ENCODE measurements around the gene GGT1.
"Not testable (repeated sequence)": the region's sequence is repeated elsewhere in the genome, so short reads cannot be mapped to it uniquely, and the experiment has no call there.

The GGT1 gene

GRCh38 chr22:24591286-24591830 lies 11.6 kb upstream of the GGT1 start:
- no peaks in the 10 kb centered on the region for H3K36me3 ChIP-seq (ENCODE audit: insufficient read depth, low read length)
- no peak overlapping the region for H3K27ac ChIP-seq (ENCODE audit: low read depth, low read length)
- no peaks in the 10 kb centered on the region for H3K79me2 ChIP-seq (ENCODE audit: control insufficient read depth, insufficient read depth, low read length, unreplicated experiment)
- H2AFZ ChIP-seq (ENCODE audit: low read length, unreplicated experiment) = no peak overlapping the region
- no peaks in the 10 kb centered on the region for H3K4me1 ChIP-seq (ENCODE audit: control insufficient read depth, insufficient read depth, low read length, unreplicated experiment)
- no peaks in the 10 kb centered on the region for H3K27me3 ChIP-seq (ENCODE audit: insufficient read depth, low read length)
- no peak overlapping the region for H3K4me3 ChIP-seq (ENCODE audit: low read depth, low read length)

- Histone ChIP-seq H3K79me2 (ENCODE audit: control insufficient read depth, insufficient read depth, low read length, unreplicated experiment) (no peaks in the 10 kb centered on the region), H3K4me1 (ENCODE audit: control insufficient read depth, insufficient read depth, low read length, unreplicated experiment) (no peaks in the 10 kb centered on the region), H3K27me3 (ENCODE audit: insufficient read depth, low read length) (no peaks in the 10 kb centered on the region), H3K27ac (ENCODE audit: low read depth, low read length) (no peak overlapping the region), H3K36me3 (ENCODE audit: insufficient read depth, low read length) (no peaks in the 10 kb centered on the region), H3K4me3 (ENCODE audit: low read depth, low read length) (peak overlapping the region; percentile 77), H2AFZ (ENCODE audit: low read length, unreplicated experiment) (peak overlapping the region; percentile 51)
Observed at GRCh38 chr22:24592058-24592850, 10.7 kb upstream of the GGT1 start.

- Histone ChIP-seq H3K27me3 (ENCODE audit: insufficient read depth, low read length) (no peaks in the 10 kb centered on the region), H3K27ac (ENCODE audit: low read depth, low read length) (no peak within 1 kb of the TSS), H3K79me2 (ENCODE audit: control insufficient read depth, insufficient read depth, low read length, unreplicated experiment) (no peaks in the 10 kb centered on the region), H2AFZ (ENCODE audit: low read length, unreplicated experiment) (peak within 1 kb of the TSS; percentile 51), H3K4me3 (ENCODE audit: low read depth, low read length) (peak within 1 kb of the TSS; percentile 77), H3K36me3 (ENCODE audit: insufficient read depth, low read length) (no peaks in the 10 kb centered on the region), H3K4me1 (ENCODE audit: control insufficient read depth, insufficient read depth, low read length, unreplicated experiment) (no peaks in the 10 kb centered on the region)
Observed at GRCh38 chr22:24592851-24593558, 10.0 kb upstream of the GGT1 start, which contains the start of gene LRRC75B. Gene LRRC75B (minus strand): TSS chr22:24593073. CDS start chr22:24593039, 34 bp downstream.

- H3K4me3 ChIP-seq (ENCODE audit: low read depth, low read length) = peak overlapping the region; percentile 77
- H2AFZ ChIP-seq (ENCODE audit: low read length, unreplicated experiment); H3K79me2 ChIP-seq (ENCODE audit: control insufficient read depth, insufficient read depth, low read length, unreplicated experiment); H3K27ac ChIP-seq (ENCODE audit: low read depth, low read length); H3K4me1 ChIP-seq (ENCODE audit: control insufficient read depth, insufficient read depth, low read length, unreplicated experiment); H3K27me3 ChIP-seq (ENCODE audit: insufficient read depth, low read length); H3K36me3 ChIP-seq (ENCODE audit: insufficient read depth, low read length): not testable (repeated sequence)
Observed at GRCh38 chr22:24593559-24593835, 9.5 kb upstream of the GGT1 start.

GRCh38 chr22:24593836-24594568 lies 9.0 kb upstream of the GGT1 start:
- no peak overlapping the region for H2AFZ ChIP-seq (ENCODE audit: low read length, unreplicated experiment)
- no peaks in the 10 kb centered on the region for H3K79me2 ChIP-seq (ENCODE audit: control insufficient read depth, insufficient read depth, low read length, unreplicated experiment)
- H3K27ac ChIP-seq (ENCODE audit: low read depth, low read length) = no peak overlapping the region
- no peaks in the 10 kb centered on the region for H3K4me1 ChIP-seq (ENCODE audit: control insufficient read depth, insufficient read depth, low read length, unreplicated experiment)
- H3K36me3 ChIP-seq (ENCODE audit: insufficient read depth, low read length) = no peaks in the 10 kb centered on the region
- H3K4me3 ChIP-seq (ENCODE audit: low read depth, low read length) = no peak overlapping the region
- H3K27me3 ChIP-seq (ENCODE audit: insufficient read depth, low read length) = no peaks in the 10 kb centered on the region

GRCh38 chr22:24594569-24595120 lies 8.3 kb upstream of the GGT1 start:
- Histone ChIP-seq H3K27me3 (ENCODE audit: insufficient read depth, low read length) (no peaks in the 10 kb centered on the region), H3K27ac (ENCODE audit: low read depth, low read length) (no peak overlapping the region), H2AFZ (ENCODE audit: low read length, unreplicated experiment) (no peak overlapping the region), H3K4me3 (ENCODE audit: low read depth, low read length) (no peak overlapping the region), H3K4me1 (ENCODE audit: control insufficient read depth, insufficient read depth, low read length, unreplicated experiment) (no peaks in the 10 kb centered on the region), H3K79me2 (ENCODE audit: control insufficient read depth, insufficient read depth, low read length, unreplicated experiment) (no peaks in the 10 kb centered on the region), H3K36me3 (ENCODE audit: insufficient read depth, low read length) (no peaks in the 10 kb centered on the region)

GRCh38 chr22:24595228-24595627 lies 7.8 kb upstream of the GGT1 start:
- Histone ChIP-seq H2AFZ (ENCODE audit: low read length, unreplicated experiment) (no peak overlapping the region), H3K4me3 (ENCODE audit: low read depth, low read length) (no peak overlapping the region), H3K27ac (ENCODE audit: low read depth, low read length) (no peak overlapping the region), H3K27me3 (ENCODE audit: insufficient read depth, low read length) (no peaks in the 10 kb centered on the region), H3K79me2 (ENCODE audit: control insufficient read depth, insufficient read depth, low read length, unreplicated experiment) (no peaks in the 10 kb centered on the region), H3K36me3 (ENCODE audit: insufficient read depth, low read length) (no peaks in the 10 kb centered on the region), H3K4me1 (ENCODE audit: control insufficient read depth, insufficient read depth, low read length, unreplicated experiment) (no peaks in the 10 kb centered on the region)

GRCh38 chr22:24595863-24596262 lies 7.1 kb upstream of the GGT1 start:
- no peak overlapping the region for H3K4me3 ChIP-seq (ENCODE audit: low read depth, low read length)
- no peaks in the 10 kb centered on the region for H3K36me3 ChIP-seq (ENCODE audit: insufficient read depth, low read length)
- H3K27me3 ChIP-seq (ENCODE audit: insufficient read depth, low read length) = no peaks in the 10 kb centered on the region
- no peak overlapping the region for H3K27ac ChIP-seq (ENCODE audit: low read depth, low read length)
- no peak overlapping the region for H2AFZ ChIP-seq (ENCODE audit: low read length, unreplicated experiment)
- no peaks in the 10 kb centered on the region for H3K79me2 ChIP-seq (ENCODE audit: control insufficient read depth, insufficient read depth, low read length, unreplicated experiment)
- H3K4me1 ChIP-seq (ENCODE audit: control insufficient read depth, insufficient read depth, low read length, unreplicated experiment) = no peaks in the 10 kb centered on the region

- H3K27ac ChIP-seq (ENCODE audit: low read depth, low read length); H3K27me3 ChIP-seq (ENCODE audit: insufficient read depth, low read length); H3K4me3 ChIP-seq (ENCODE audit: low read depth, low read length); H3K4me1 ChIP-seq (ENCODE audit: control insufficient read depth, insufficient read depth, low read length, unreplicated experiment); H2AFZ ChIP-seq (ENCODE audit: low read length, unreplicated experiment); H3K36me3 ChIP-seq (ENCODE audit: insufficient read depth, low read length); H3K79me2 ChIP-seq (ENCODE audit: control insufficient read depth, insufficient read depth, low read length, unreplicated experiment): not testable (repeated sequence)
Observed at GRCh38 chr22:24597076-24597475, 5.9 kb upstream of the GGT1 start.

GRCh38 chr22:24599514-24599913 lies 3.5 kb upstream of the GGT1 start:
- Histone ChIP-seq H3K36me3 (ENCODE audit: insufficient read depth, low read length) (no peaks in the 10 kb centered on the region), H2AFZ (ENCODE audit: low read length, unreplicated experiment) (no peak overlapping the region), H3K4me1 (ENCODE audit: control insufficient read depth, insufficient read depth, low read length, unreplicated experiment) (no peaks in the 10 kb centered on the region), H3K4me3 (ENCODE audit: low read depth, low read length) (no peak overlapping the region), H3K27me3 (ENCODE audit: insufficient read depth, low read length) (no peaks in the 10 kb centered on the region), H3K79me2 (ENCODE audit: control insufficient read depth, insufficient read depth, low read length, unreplicated experiment) (no peaks in the 10 kb centered on the region), H3K27ac (ENCODE audit: low read depth, low read length) (no peak overlapping the region)
